T-helper 9 cell (primary cell): ENCODE data around the gene MLH1.
A peak's percentile ranks its signal among the peaks of the same experiment; 100 is the strongest.
"Not testable (repeated sequence)": the region's sequence is repeated elsewhere in the genome, so short reads cannot be mapped to it uniquely, and the experiment has no call there.

Source experiments
- DNase-seq: peaks from one replicate; pipeline ENCODE4 v3.0.0-alpha.2; 2020
- total RNA-seq, 2 donors: gene quantifications; one replicate each; lab custom pipeline; 2026; lab: John Stamatoyannopoulos, UW

Gene MLH1
- 37.6 to 52.1 reads per million in 2 donors for total RNA-seq

- DNase-seq = peak; percentile 93
Observed at GRCh38 chr3:36993326-36994283, at the start of gene MLH1. MLH1 (plus strand) TSS chr3:36993518; CDS start chr3:36993548, 30 bp downstream.

GRCh38 chr3:36943601-36944000, 49.7 kb upstream of the MLH1 start:
- no peak for DNase-seq

GRCh38 chr3:36944012-36944640, 49.2 kb upstream of the MLH1 start:
- peak; percentile 19 for DNase-seq

GRCh38 chr3:36944641-36945270, 48.6 kb upstream of the MLH1 start, which contains the start of gene TRANK1:
TRANK1 (minus strand) TSS chr3:36945054; CDS start chr3:36944809, 245 bp downstream.
- peak; percentile 70 for DNase-seq

- DNase-seq = no peak
Observed at GRCh38 chr3:36945333-36945980, 47.9 kb upstream of the MLH1 start.

- not testable (repeated sequence) for DNase-seq
Observed at GRCh38 chr3:36947814-36948213, 45.5 kb upstream of the MLH1 start.

GRCh38 chr3:36954452-36955134, 38.7 kb upstream of the MLH1 start:
- no peak for DNase-seq

GRCh38 chr3:36956155-36956554, 37.2 kb upstream of the MLH1 start:
- no peak for DNase-seq

GRCh38 chr3:36957063-36957462, 36.3 kb upstream of the MLH1 start:
- no peak for DNase-seq

- no peak for DNase-seq
Observed at GRCh38 chr3:36957862-36958686, 35.2 kb upstream of the MLH1 start.

- no peak for DNase-seq
Observed at GRCh38 chr3:36959821-36960220, 33.5 kb upstream of the MLH1 start.

GRCh38 chr3:36960502-36960901, 32.8 kb upstream of the MLH1 start:
- no peak for DNase-seq

- DNase-seq = not testable (repeated sequence)
Observed at GRCh38 chr3:36963008-36963407, 30.3 kb upstream of the MLH1 start.

- DNase-seq = no peak
Observed at GRCh38 chr3:36964331-36964730, 29.0 kb upstream of the MLH1 start.

- DNase-seq = no peak
Observed at GRCh38 chr3:36964817-36965216, 28.5 kb upstream of the MLH1 start.

- DNase-seq = no peak
Observed at GRCh38 chr3:36965440-36965839, 27.9 kb upstream of the MLH1 start.

- no peak for DNase-seq
Observed at GRCh38 chr3:36969085-36969484, 24.2 kb upstream of the MLH1 start.

- DNase-seq = peak; percentile 8
Observed at GRCh38 chr3:36969540-36970432, 23.5 kb upstream of the MLH1 start.

- no peak for DNase-seq
Observed at GRCh38 chr3:36972163-36972562, 21.2 kb upstream of the MLH1 start.

GRCh38 chr3:36973139-36973538, 20.2 kb upstream of the MLH1 start:
- no peak for DNase-seq
